Left renal pelvis (tissue), 4 donors: ENCODE results near the gene PKP1. TPM values are rescaled to one million over a fixed set of nuclear protein-coding genes. Genes with fewer than 3 reads are reported as not detected.

Source experiments
- DNase-seq, 4 donors: peaks; one replicate each; pipeline ENCODE4 v3.0.0-alpha.2; 2013; ENCODE audit warnings: low read depth in 4 of 4, low spot score in 3 of 4
- polyA plus RNA-seq, 4 donors: library from polyadenylated mRNA; unstranded; fragments of 120-200 nt; gene quantifications; one replicate each; pipeline ENCODE4 v1.2.1, GENCODE V29; 2013; ENCODE audit not compliant: insufficient read length in 4 of 4

The PKP1 gene
- polyA plus RNA-seq, 4 donors, result 0.09 to 0.40 (median 0.13) TPM

- no peak for DNase-seq
These were observed 23.6 kb upstream of the PKP1 start for GRCh38 chr1:201259476-201260235.

GRCh38 chr1:201260236-201260590 lies 23.1 kb upstream of the PKP1 start:
- DNase-seq, result no peak

- no peak for DNase-seq
These were observed 22.5 kb upstream of the PKP1 start for GRCh38 chr1:201260648-201261311.

- no peak for DNase-seq
These were observed 21.3 kb upstream of the PKP1 start for GRCh38 chr1:201261771-201262547.

- no peak for DNase-seq
These were observed 20.2 kb upstream of the PKP1 start for GRCh38 chr1:201262963-201263608.

GRCh38 chr1:201264072-201264471 lies 19.2 kb upstream of the PKP1 start:
- DNase-seq, result no peak

- DNase-seq, result no peak
These were observed 18.8 kb upstream of the PKP1 start for GRCh38 chr1:201264554-201264953.

- DNase-seq, result no peak
These were observed 17.6 kb upstream of the PKP1 start for GRCh38 chr1:201265756-201266155.

GRCh38 chr1:201266276-201266675 lies 17.0 kb upstream of the PKP1 start:
- no peak for DNase-seq

- DNase-seq, result no peak
These were observed 16.5 kb upstream of the PKP1 start for GRCh38 chr1:201266774-201267173.

GRCh38 chr1:201267481-201268229 lies 15.7 kb upstream of the PKP1 start:
- DNase-seq, result no peak

- DNase-seq, result no peak
These were observed 14.6 kb upstream of the PKP1 start for GRCh38 chr1:201268604-201269151.

- no peak for DNase-seq
These were observed 14.0 kb upstream of the PKP1 start for GRCh38 chr1:201269281-201269680.

GRCh38 chr1:201269900-201270410 lies 13.4 kb upstream of the PKP1 start:
- DNase-seq, result no peak

GRCh38 chr1:201270616-201271390 lies 12.5 kb upstream of the PKP1 start:
- DNase-seq, result no peak

- DNase-seq, result no peak
These were observed 10.5 kb upstream of the PKP1 start for GRCh38 chr1:201272799-201273198.

- no peak for DNase-seq
These were observed 8.6 kb upstream of the PKP1 start for GRCh38 chr1:201274616-201275252.

- DNase-seq, result no peak
These were observed 8.0 kb upstream of the PKP1 start for GRCh38 chr1:201275253-201275666.

- DNase-seq, result no peak
These were observed 6.4 kb upstream of the PKP1 start for GRCh38 chr1:201276891-201277290.
